Astrocyte (in vitro differentiated cells and primary cell): ENCODE data around the gene SH3PXD2B. TPM values are rescaled to one million over a fixed set of nuclear protein-coding genes. Genes with fewer than 3 reads are reported as not detected.

Experiments
- DNase-seq: peaks from one replicate; pipeline ENCODE4 v3.0.0-alpha.2; 2010; ENCODE audit warnings: low read depth
- FAIRE-seq: peaks from 2 replicates; lab custom pipeline; 2011; peaks lifted over from hg19 to GRCh38; lab: Jason Lieb, UNC
- H2AFZ ChIP-seq: 2 replicates; pipeline ENCODE4 v1.6.0; 2012; ENCODE audit warnings: low read depth, low read length, inconsistent platforms
- H3K27ac ChIP-seq: 2 replicates; pipeline ENCODE4 v1.5.1; 2011; ENCODE audit warnings: low read depth, low read length, inconsistent platforms
- H3K27me3 ChIP-seq: 2 replicates; pipeline ENCODE4 v1.6.0; 2011; ENCODE audit warnings: low read length, inconsistent platforms; ENCODE audit not compliant: insufficient read depth
- H3K36me3 ChIP-seq: 2 replicates; pipeline ENCODE4 v1.5.1; 2011; ENCODE audit warnings: low read length, inconsistent platforms; ENCODE audit not compliant: insufficient read depth
- H3K4me1 ChIP-seq: 2 replicates; pipeline ENCODE4 v1.5.1; 2011; ENCODE audit warnings: low read length, inconsistent platforms; ENCODE audit not compliant: insufficient read depth
- H3K4me2 ChIP-seq: 2 replicates; pipeline ENCODE4 v1.6.0; 2012; ENCODE audit warnings: low read length, inconsistent platforms
- H3K4me3 ChIP-seq: 2 replicates; pipeline ENCODE4 v1.5.1; 2011; ENCODE audit warnings: low read depth, mild to moderate bottlenecking, low read length, inconsistent platforms; ENCODE audit not compliant: insufficient read depth
- H3K79me2 ChIP-seq: 2 replicates; pipeline ENCODE4 v1.6.0; 2012; ENCODE audit warnings: mild to moderate bottlenecking, low read length, inconsistent platforms; ENCODE audit not compliant: insufficient read depth
- H3K9ac ChIP-seq: 2 replicates; pipeline ENCODE4 v1.6.0; 2012; ENCODE audit warnings: mild to moderate bottlenecking, low read length, inconsistent platforms
- H3K9me3 ChIP-seq: 2 replicates; pipeline ENCODE4 v1.5.1; 2012; ENCODE audit warnings: low read depth, mild to moderate bottlenecking, low read length, inconsistent platforms; ENCODE audit not compliant: insufficient read depth
- H4K20me1 ChIP-seq: 2 replicates; pipeline ENCODE4 v1.6.0; 2012; ENCODE audit warnings: low read length, inconsistent platforms; ENCODE audit not compliant: insufficient read depth
- H3K27ac Mint-ChIP-seq: one replicate; pipeline ENCODE4 v1.8.0; 2021; ENCODE audit warnings: mild to moderate bottlenecking, mixed read lengths; ENCODE audit not compliant: unreplicated experiment
- H3K27me3 Mint-ChIP-seq: one replicate; pipeline ENCODE4 v1.8.0; 2021; ENCODE audit warnings: low read depth, mixed read lengths; ENCODE audit not compliant: unreplicated experiment
- H3K36me3 Mint-ChIP-seq: one replicate; pipeline ENCODE4 v1.8.0; 2021; ENCODE audit warnings: low read depth, mixed read lengths; ENCODE audit not compliant: unreplicated experiment
- H3K4me1 Mint-ChIP-seq: one replicate; pipeline ENCODE4 v1.8.0; 2021; ENCODE audit warnings: low read depth, mixed read lengths; ENCODE audit not compliant: unreplicated experiment
- H3K4me3 Mint-ChIP-seq: one replicate; pipeline ENCODE4 v1.8.0; 2021; ENCODE audit warnings: mild to moderate bottlenecking, moderate library complexity, mixed read lengths; ENCODE audit not compliant: unreplicated experiment
- H3K9me3 Mint-ChIP-seq: one replicate; pipeline ENCODE4 v1.8.0; 2021; ENCODE audit warnings: mild to moderate bottlenecking, mixed read lengths; ENCODE audit not compliant: unreplicated experiment
- CTCF ChIP-seq: IDR thresholded peaks from 2 replicates; pipeline ENCODE4 v1.5.1; 2011; ENCODE audit warnings: low read depth, mild to moderate bottlenecking, inconsistent platforms, low read length, moderate library complexity; ENCODE audit not compliant: insufficient read depth
- EZH2 ChIP-seq: IDR thresholded peaks from 2 replicates; pipeline ENCODE4 v1.6.1; 2012; ENCODE audit warnings: mild to moderate bottlenecking, low read length, inconsistent platforms; ENCODE audit not compliant: insufficient read depth
- total RNA-seq: library from RNA; stranded (reverse); gene quantifications from 2 replicates; pipeline ENCODE4 v1.2.1, GENCODE V29; 2021

SH3PXD2B gene
- total RNA-seq, 1 donor from 2014 or later, result 66.0 TPM

GRCh38 chr5:172444626-172445365 is 9.5 kb downstream of the SH3PXD2B start:
- Histone ChIP-seq H3K36me3 (peaks cover 4% of the 10 kb centered on the region), H2AFZ (no peak overlapping the region), H3K79me2 (peaks cover 88% of the 10 kb centered on the region), H3K4me3 (no peak overlapping the region), H3K27ac (peak overlapping the region; percentile 78), H3K9ac (peak overlapping the region; percentile 24), H3K4me1 (peaks cover 38% of the 10 kb centered on the region), H3K27me3 (no peaks in the 10 kb centered on the region), H3K4me2 (peak overlapping the region; percentile 51), H4K20me1 (peaks cover 98% of the 10 kb centered on the region), H3K9me3 (no peaks in the 10 kb centered on the region)
- FAIRE-seq (no peak), DNase-seq (no peak)
- Mint-ChIP-seq H3K4me3 (peak overlapping the region; percentile 29), H3K9me3 (no peaks in the 10 kb centered on the region), H3K36me3 (peaks cover 2% of the 10 kb centered on the region), H3K4me1 (peaks cover 51% of the 10 kb centered on the region), H3K27ac (peak overlapping the region; percentile 64), H3K27me3 (no peaks in the 10 kb centered on the region)
- TF ChIP-seq CTCF (no peak), EZH2 (no peak)

- H3K27ac ChIP-seq, result peak overlapping the region; percentile 78
- peaks cover 2% of the 10 kb centered on the region for H3K36me3 Mint-ChIP-seq
- peak overlapping the region; percentile 83 for H3K27ac Mint-ChIP-seq
- no peak overlapping the region for H3K4me3 Mint-ChIP-seq
- peaks cover 98% of the 10 kb centered on the region for H4K20me1 ChIP-seq
- H3K4me2 ChIP-seq, result peak overlapping the region; percentile 51
- H3K4me3 ChIP-seq, result no peak overlapping the region
- H3K9ac ChIP-seq, result peak overlapping the region; percentile 66
- DNase-seq (peak; percentile 94), FAIRE-seq (peak; percentile 32)
- H3K27me3 ChIP-seq, result no peaks in the 10 kb centered on the region
- no peaks in the 10 kb centered on the region for H3K36me3 ChIP-seq
- H3K79me2 ChIP-seq, result peaks cover 88% of the 10 kb centered on the region
- H3K4me1 ChIP-seq, result peaks cover 38% of the 10 kb centered on the region
- H3K4me1 Mint-ChIP-seq, result peaks cover 46% of the 10 kb centered on the region
- H2AFZ ChIP-seq, result no peak overlapping the region
- H3K9me3 Mint-ChIP-seq, result no peaks in the 10 kb centered on the region
- no peaks in the 10 kb centered on the region for H3K27me3 Mint-ChIP-seq
- no peaks in the 10 kb centered on the region for H3K9me3 ChIP-seq
- TF ChIP-seq EZH2, result no peak
- no peak for TF ChIP-seq CTCF
These were observed 10.2 kb downstream of the SH3PXD2B start for GRCh38 chr5:172444110-172444510.
